Endothelial cell of umbilical vein (primary cell): ENCODE data around the gene SMG9. TPM values are rescaled to one million over a fixed set of nuclear protein-coding genes. Genes with fewer than 3 reads are reported as not detected.

Experiments
- BruUV-seq: library from RNA; stranded (reverse); fragments of 400-500 nt; replicated peaks from 2 replicates; lab custom pipeline; 2021; lab: Mats Ljungman, UMichigan
- CTCF ChIA-PET: fragments of 300-600, 350-600 bp; sonication (Branson Sonifier 250); formaldehyde crosslinking; loops from one replicate; lab custom pipeline; 2021; ENCODE audit warnings: antibody characterized with exemption, inconsistent platforms; lab: Charles Lee
- POLR2A ChIA-PET: fragments of 300-600, 350-600 bp; sonication (Branson Sonifier 250); formaldehyde crosslinking; loops from one replicate; lab custom pipeline; 2021; ENCODE audit warnings: antibody characterized with exemption, inconsistent platforms; lab: Charles Lee
- DNase-seq: peaks from one replicate; pipeline ENCODE4 v3.0.0-alpha.2; 2011; ENCODE audit warnings: low read depth, low spot score
- FAIRE-seq: peaks from 2 replicates; lab custom pipeline; 2011; peaks lifted over from hg19 to GRCh38; lab: Jason Lieb, UNC
- H2AFZ ChIP-seq: 2 replicates; pipeline ENCODE4 v1.6.0; 2012; ENCODE audit warnings: low read depth, low read length, control low read depth, inconsistent platforms
- H3K27ac ChIP-seq: 2 replicates; pipeline ENCODE4 v1.5.1; 2011; ENCODE audit warnings: low read depth, mild to moderate bottlenecking, control low read depth, low read length, moderate library complexity; ENCODE audit not compliant: insufficient read depth
- H3K27me3 ChIP-seq, 2 experiments: 2 replicates each; pipeline versions ENCODE4 v1.6.0 to v1.6.1; 2011; ENCODE audit warnings: low read length in 2 of 2, mixed read lengths in 1 of 2; ENCODE audit not compliant: control insufficient read depth in 2 of 2, insufficient read depth in 2 of 2
- H3K36me3 ChIP-seq, 2 experiments: 2 replicates in 1 of 2; 3 replicates in 1 of 2; pipeline ENCODE4 v1.5.1; 2011; ENCODE audit warnings: low read length in 2 of 2, mild to moderate bottlenecking in 1 of 2, moderate library complexity in 1 of 2; ENCODE audit not compliant: control insufficient read depth in 2 of 2, insufficient read depth in 2 of 2; ENCODE audit errors: extremely low read depth in 1 of 2
- H3K4me1 ChIP-seq: 3 replicates; pipeline ENCODE4 v1.5.1; 2011; ENCODE audit warnings: mild to moderate bottlenecking, low read length; ENCODE audit not compliant: control insufficient read depth, insufficient read depth; ENCODE audit errors: extremely low read depth
- H3K4me2 ChIP-seq: 2 replicates; pipeline ENCODE4 v1.6.1; 2011; ENCODE audit warnings: low read length, control low read depth, mixed read lengths; ENCODE audit not compliant: insufficient read depth
- H3K4me3 ChIP-seq, 3 experiments: fragments of 200-600 bp in 1 of 3; sonication (generic), shearing (Covaris generic) in 1 of 3; replicated peaks in 1 of 3; 2 replicates each; pipeline ENCODE4 v1.5.1; 2011 to 2016; ENCODE audit warnings: control low read depth in 3 of 3, low read length in 3 of 3, mild to moderate bottlenecking in 2 of 3, inconsistent platforms in 1 of 3, low read depth in 1 of 3, moderate library complexity in 1 of 3; ENCODE audit not compliant: insufficient read depth in 1 of 3
- H3K79me2 ChIP-seq: 2 replicates; pipeline ENCODE4 v1.6.0; 2012; ENCODE audit warnings: low read length, inconsistent platforms; ENCODE audit not compliant: control insufficient read depth, insufficient read depth
- H3K9ac ChIP-seq: replicated peaks from 2 replicates; pipeline ENCODE3; 2011; ENCODE audit warnings: low read length, control low read depth; ENCODE audit not compliant: insufficient read depth; ENCODE audit errors: extremely low read depth
- H3K9me1 ChIP-seq: replicated peaks from 3 replicates; pipeline ENCODE4 v1.6.0; 2011; ENCODE audit warnings: mild to moderate bottlenecking, low read length; ENCODE audit not compliant: control insufficient read depth, insufficient read depth; ENCODE audit errors: extremely low read depth
- H3K9me3 ChIP-seq: replicated peaks from 2 replicates; pipeline ENCODE4 v1.5.1; 2012; ENCODE audit warnings: low read length, inconsistent platforms; ENCODE audit not compliant: control insufficient read depth, insufficient read depth
- H4K20me1 ChIP-seq: replicated peaks from 2 replicates; pipeline ENCODE3; 2011; ENCODE audit warnings: mild to moderate bottlenecking, low read length; ENCODE audit not compliant: control insufficient read depth, insufficient read depth; ENCODE audit errors: extremely low read depth
- CTCF ChIP-seq, 2 donors: IDR thresholded peaks; 1 replicate in 1 of 2; 2 replicates in 1 of 2; pipeline ENCODE4 v1.5.1; 2011; ENCODE audit warnings: low read length in 2 of 2, mild to moderate bottlenecking in 2 of 2, moderate library complexity in 2 of 2, control low read depth in 1 of 2, inconsistent platforms in 1 of 2, low read depth in 1 of 2; ENCODE audit not compliant: insufficient read depth in 1 of 2; ENCODE audit errors: extremely low read depth in 1 of 2
- EZH2 ChIP-seq: IDR thresholded peaks from 2 replicates; pipeline ENCODE4 v1.6.1; 2012; ENCODE audit warnings: borderline replicate concordance, low read depth, mild to moderate bottlenecking, moderate library complexity, low read length, inconsistent platforms; ENCODE audit not compliant: severe bottlenecking
- FOS ChIP-seq: IDR thresholded peaks from 2 replicates; pipeline ENCODE4 v1.6.1; 2011; ENCODE audit warnings: mild to moderate bottlenecking, low read length, moderate library complexity, borderline replicate concordance; ENCODE audit not compliant: insufficient read depth
- JUN ChIP-seq: IDR thresholded peaks from 2 replicates; pipeline ENCODE4 v1.6.1; 2011; ENCODE audit warnings: borderline replicate concordance, low read depth; ENCODE audit not compliant: insufficient read length, insufficient read depth
- MAX ChIP-seq: IDR thresholded peaks from 2 replicates; pipeline ENCODE4 v1.6.1; 2011; ENCODE audit not compliant: insufficient read depth, insufficient read length
- POLR2A ChIP-seq: IDR thresholded peaks from 2 replicates; pipeline ENCODE4 v1.6.1; 2012; ENCODE audit warnings: low read depth, mild to moderate bottlenecking, control low read depth, low read length
- POLR2AphosphoS5 ChIP-seq: IDR thresholded peaks from 2 replicates; pipeline ENCODE4 v1.6.1; 2012; ENCODE audit warnings: low read depth, mild to moderate bottlenecking, control low read depth, low read length, moderate library complexity; ENCODE audit not compliant: insufficient read depth
- dilution Hi-C: fragments of 300-500 bp; cut with MboI; formaldehyde crosslinking; loops from one replicate; pipeline ENCODE4 v1.15.0; 2019; ENCODE audit warnings: low sequenced_read_pairs; ENCODE audit not compliant: extremely low pct_ligation_motif_present
- intact Hi-C: fragments of 100-400 bp; cut with micrococcal nuclease; formaldehyde crosslinking; loops from one replicate; pipeline ENCODE4 v1.10.0; 2022
- polyA plus RNA-seq, 4 experiments: library from polyadenylated mRNA; depleted of rRNA in 3 of 4; stranded (reverse) in 3 of 4; unstranded in 1 of 4; fragments of >200 nt; gene quantifications; 2 replicates each; pipeline versions ENCODE4 v1.2.1 to v1.2.3, GENCODE V29; 2011 to 2012; ENCODE audit warnings: missing spikeins in 1 of 4
- total RNA-seq: library from RNA; stranded (reverse); gene quantifications from 2 replicates; pipeline ENCODE4 v1.2.3, GENCODE V29; 2021

Gene SMG9
- total and polyA plus RNA-seq, 2 donors (not counting 3 experiments of a cell fraction or from before 2014, with no cell fraction given): 25.5 to 45.0 TPM

GRCh38 chr19:43759515-43759914, 4.8 kb upstream of the SMG9 start:
- no peak overlapping the region for H3K4me3 ChIP-seq
- peaks cover 24% of the 10 kb centered on the region for H3K4me1 ChIP-seq
- FAIRE-seq (no peak), DNase-seq (peak; percentile 37)
- no peak overlapping the region for H3K4me2 ChIP-seq
- no peak overlapping the region for H3K27ac ChIP-seq
- H3K9ac ChIP-seq: no peak overlapping the region
- POLR2A ChIA-PET: no interaction called here
- no peaks in the 10 kb centered on the region for H3K27me3 ChIP-seq
- CTCF ChIA-PET: interaction anchor here (0.8 to 6.2 kb wide), 10 partner anchors 9 to 73 kb away, joined by 3 to 55 read pairs (median 5); no protein-coding TSS in a partner anchor
- no peaks in the 10 kb centered on the region for H4K20me1 ChIP-seq
- no TSS peak for BruUV-seq
- H2AFZ ChIP-seq: peak overlapping the region; percentile 56
- peak; percentile 50 for TF ChIP-seq FOS
- peak; percentile 7 to 23 for TF ChIP-seq CTCF (IDR thresholded peaks at IDR 0.05; ENCODE audit: extremely low read depth in 1 of 2, insufficient read depth in 1 of 2, low read depth in 1 of 2, low read length in 2 of 2)
- TF ChIP-seq JUN: no peak
- H3K36me3 ChIP-seq: no peaks in the 10 kb centered on the region
- no peaks in the 10 kb centered on the region for H3K9me1 ChIP-seq
- intact Hi-C loops (loop anchor here (10.0 kb wide), 1 partner anchor 355 kb away; the partner anchor contains the start of gene ZNF225), dilution Hi-C loops (no loop called here)
- H3K79me2 ChIP-seq: no peaks in the 10 kb centered on the region
- no peaks in the 10 kb centered on the region for H3K9me3 ChIP-seq

- H3K27ac ChIP-seq: peak overlapping the region; percentile 97
- no peaks in the 10 kb centered on the region for H3K9me3 ChIP-seq
- H3K36me3 ChIP-seq: peaks cover 6 to 8% of the 10 kb centered on the region in 2 experiments
- H3K4me1 ChIP-seq: peaks cover 36% of the 10 kb centered on the region
- dilution Hi-C loops: no loop called here
- H2AFZ ChIP-seq: peak overlapping the region; percentile 64
- BruUV-seq: no TSS peak
- peaks cover 25% of the 10 kb centered on the region for H3K79me2 ChIP-seq
- DNase-seq (peak; percentile 68), FAIRE-seq (no peak)
- peak overlapping the region; percentile 67 to 92 (median 74) for H3K4me3 ChIP-seq
- no peaks in the 10 kb centered on the region for H3K9me1 ChIP-seq
- ChIA-PET CTCF (interaction anchor here (0.8 to 6.2 kb wide), 10 partner anchors 8 to 54 kb away, joined by 3 to 55 read pairs (median 5); no protein-coding TSS in a partner anchor), POLR2A (interaction anchor here (1.0 to 1.8 kb wide), 3 partner anchors 10 to 87 kb away, joined by 3 to 9 read pairs (median 3); no protein-coding TSS in a partner anchor)
- no peaks in the 10 kb centered on the region for H3K27me3 ChIP-seq
- H3K4me2 ChIP-seq: peak overlapping the region; percentile 88
- no peaks in the 10 kb centered on the region for H4K20me1 ChIP-seq
- peak overlapping the region; percentile 98 for H3K9ac ChIP-seq
- TF ChIP-seq MAX: peak; percentile 89
- TF ChIP-seq FOS: peak; percentile 60
- TF ChIP-seq POLR2A: peak; percentile 46
- peak; percentile 32 for TF ChIP-seq POLR2AphosphoS5
- TF ChIP-seq EZH2: no peak
- intact Hi-C loops: loop anchor here (1.0 to 10.0 kb wide), 2 partner anchors 221 to 359 kb away; partner anchors contain the start of gene ZNF225
These were observed 567 bp upstream of the SMG9 start for GRCh38 chr19:43755256-43755801.
